NOMO-1 treated with dmso at 0.1 percent for 144 hours (cell line): Measurements from ENCODE around the gene NEURL3.
"Not testable (repeated sequence)": the region's sequence is repeated elsewhere in the genome, so short reads cannot be mapped to it uniquely, and the experiment has no call there.

Experiments
- DNase-seq: peaks from one replicate; lab custom pipeline; 2025; ENCODE audit not compliant: unreplicated experiment; lab: John Stamatoyannopoulos, UW

The NEURL3 gene

DNA sequence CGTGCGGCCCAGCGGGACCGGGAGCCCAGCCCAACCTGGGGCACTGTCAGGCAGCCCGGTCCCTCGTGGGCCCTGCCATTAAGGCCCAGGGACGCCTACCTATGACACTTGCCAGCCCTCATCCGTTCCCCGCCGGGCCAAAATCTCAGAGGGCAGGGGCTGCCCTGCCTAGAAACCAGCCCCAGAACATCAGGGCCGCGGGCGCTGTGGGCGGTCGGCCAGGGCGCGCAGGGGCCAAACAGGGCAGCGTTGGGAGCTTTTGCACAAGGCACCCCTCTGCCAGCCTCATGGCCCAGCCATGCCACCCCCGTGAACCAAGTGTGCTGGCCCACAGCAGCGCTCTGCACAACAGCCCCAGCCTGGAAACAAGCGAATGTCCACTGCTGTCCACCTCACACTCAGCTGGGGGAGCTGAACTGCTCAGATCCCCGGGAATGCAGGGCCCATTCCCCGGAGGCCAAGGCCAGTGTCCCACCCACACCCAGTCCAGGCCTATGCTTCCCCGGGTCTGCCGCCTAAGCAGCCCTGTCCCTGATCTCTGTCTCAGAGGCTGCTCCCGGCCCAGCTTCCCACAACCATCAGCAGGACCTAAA lies 3.5 kb upstream of the NEURL3 start:
- no peak for DNase-seq

DNA sequence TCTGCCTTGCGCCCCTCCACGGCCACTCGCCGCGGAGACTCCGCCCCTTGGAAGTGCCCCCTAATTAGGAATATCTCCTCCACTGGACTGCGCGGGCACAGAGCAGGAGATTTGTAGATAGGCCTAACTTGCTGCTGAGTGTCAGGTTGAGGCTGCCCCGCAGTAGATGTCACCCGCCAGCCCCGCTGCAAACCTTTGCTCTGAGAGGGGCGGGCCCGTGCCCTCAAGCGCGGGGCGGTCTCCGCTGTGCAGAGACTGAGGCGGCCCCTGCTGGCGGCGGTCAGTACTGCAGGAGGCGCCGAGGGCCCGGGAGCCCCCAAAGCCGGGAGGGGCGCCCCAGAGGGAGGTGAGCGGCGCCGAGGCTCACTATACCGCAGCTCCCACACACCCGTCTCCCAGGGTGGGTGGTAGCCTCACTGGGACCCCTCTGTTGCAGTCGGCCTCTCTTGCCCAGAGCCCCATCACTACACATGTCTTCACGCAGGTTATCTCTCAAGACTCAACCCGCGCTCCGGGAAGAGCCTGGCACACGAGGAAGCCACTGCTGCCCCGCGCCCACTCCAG lies 2.9 kb upstream of the NEURL3 start:
- DNase-seq, result peak; percentile 54

DNA sequence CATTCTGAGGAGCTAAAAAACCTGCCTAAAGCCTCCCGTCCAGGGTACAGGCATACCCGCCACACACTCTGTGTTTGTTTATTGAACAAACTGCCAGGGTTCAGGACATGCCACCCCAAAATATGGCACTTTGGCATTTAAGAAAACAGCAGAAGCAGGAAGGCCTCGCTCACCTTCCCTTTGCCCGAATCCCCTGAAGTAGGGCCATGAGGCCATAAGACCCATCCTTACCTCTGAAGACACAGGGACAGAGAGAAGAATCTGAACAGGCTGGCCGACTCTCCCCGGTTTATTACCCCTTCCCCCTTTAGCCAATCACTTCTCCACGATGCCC lies 1.7 kb upstream of the NEURL3 start:
- no peak for DNase-seq

DNA sequence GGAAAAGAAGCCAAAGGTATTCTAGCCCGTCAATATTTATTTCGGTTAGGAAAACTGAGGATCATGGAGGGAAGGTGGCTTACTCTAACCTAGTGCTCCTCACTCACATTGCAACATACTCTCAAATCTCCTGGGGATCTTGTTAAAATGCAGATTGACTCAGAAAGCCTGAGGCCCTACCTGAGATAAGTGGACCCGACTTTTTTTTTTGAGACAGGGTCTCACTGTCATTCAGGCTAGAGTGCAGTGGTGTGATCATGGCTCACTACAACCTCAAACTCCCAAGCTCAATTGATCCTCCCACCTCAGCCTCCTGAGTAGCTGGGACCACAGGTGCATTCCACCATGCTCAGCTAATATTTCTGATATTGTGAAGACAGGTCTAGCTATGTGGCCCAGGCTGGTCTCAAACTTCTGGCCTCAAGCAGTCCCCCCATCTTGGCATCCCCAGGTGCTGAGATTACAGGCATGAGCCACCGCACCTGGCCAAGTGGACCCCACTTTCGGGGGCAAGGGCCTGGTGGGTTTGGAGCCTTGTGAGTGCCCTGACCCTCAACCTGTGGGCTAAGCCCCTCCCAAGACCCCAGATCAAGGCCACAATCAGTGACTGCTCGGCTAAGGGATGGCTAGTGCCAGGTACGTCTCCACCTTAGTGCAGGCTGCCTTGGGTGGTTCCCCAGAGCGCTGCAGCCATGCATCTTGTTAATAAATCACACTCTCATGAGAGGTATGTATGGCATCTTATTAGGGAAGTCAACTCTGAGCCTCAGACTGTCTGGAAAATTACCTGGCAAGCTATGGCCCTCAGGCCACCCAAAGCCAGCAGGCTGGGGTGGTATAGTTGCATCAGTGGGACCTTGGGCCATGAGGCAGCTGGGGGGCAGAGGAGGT lies 1.1 kb upstream of the NEURL3 start:
- no peak for DNase-seq

DNA sequence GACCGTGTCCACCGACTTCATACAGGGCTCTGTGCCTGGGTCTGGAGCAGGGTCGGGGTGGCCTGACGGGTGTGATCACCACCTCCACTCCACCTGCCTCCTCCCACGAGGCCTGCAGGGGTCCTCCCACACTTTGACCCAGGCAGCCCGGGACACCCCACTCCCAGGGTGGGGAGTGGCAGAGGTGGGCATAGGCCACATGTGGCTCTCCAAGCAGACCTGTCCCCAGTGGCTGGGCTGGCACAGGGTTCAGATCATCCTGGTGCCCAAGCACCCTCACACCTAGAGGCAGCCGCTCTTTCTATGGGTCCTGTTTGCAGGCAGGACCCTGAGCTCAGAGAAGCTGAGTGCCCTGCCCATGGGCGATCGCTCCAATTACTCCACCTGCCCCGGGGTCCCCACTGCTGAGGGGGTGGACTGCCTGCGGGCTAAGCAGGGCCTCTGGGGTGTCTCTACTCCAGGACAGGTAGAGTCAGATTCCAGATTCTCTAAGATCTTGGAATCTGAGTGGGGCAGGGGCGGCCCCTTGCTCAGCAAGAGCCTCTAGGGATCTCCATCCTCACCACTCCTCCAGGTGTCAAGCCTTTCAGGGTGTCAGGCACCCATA lies 1.4 kb downstream of the NEURL3 start:
- no peak for DNase-seq

DNA sequence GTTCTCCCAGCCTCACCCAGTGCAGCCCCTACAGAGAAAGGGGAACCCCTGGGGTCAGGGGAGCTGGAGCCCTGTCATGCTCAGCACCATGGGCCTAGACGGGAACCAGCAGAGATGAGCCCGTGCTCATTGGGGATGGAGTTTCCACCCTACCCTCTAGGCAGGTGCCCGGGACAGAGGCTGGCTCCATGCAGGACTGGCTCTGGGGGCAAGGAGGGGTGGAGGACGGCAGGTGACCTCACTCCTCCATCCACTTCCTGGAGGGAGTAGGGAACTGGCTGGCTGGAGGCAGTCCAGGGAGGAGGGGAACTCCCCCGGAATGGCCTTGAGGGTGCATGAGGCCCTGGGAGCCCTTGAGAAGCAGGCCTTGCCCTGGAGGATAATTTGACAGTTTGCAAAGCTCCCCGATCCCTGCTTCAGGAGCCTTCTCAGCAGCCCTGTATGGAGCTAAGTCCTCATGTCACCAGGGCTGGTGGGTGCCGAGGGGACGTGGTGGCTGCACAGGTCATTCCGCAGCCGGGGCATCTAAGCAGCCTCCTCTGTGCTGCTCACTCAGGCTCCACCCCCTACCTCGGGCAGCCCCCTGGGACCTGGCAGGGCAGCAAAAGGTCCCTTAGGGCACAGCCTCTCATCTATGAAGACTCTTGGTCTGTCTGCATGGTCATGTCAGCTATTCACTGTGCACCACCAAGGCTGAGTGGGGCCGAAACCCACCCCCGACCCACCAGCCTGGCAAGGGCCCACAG lies 2.1 kb downstream of the NEURL3 start:
- no peak for DNase-seq

DNA sequence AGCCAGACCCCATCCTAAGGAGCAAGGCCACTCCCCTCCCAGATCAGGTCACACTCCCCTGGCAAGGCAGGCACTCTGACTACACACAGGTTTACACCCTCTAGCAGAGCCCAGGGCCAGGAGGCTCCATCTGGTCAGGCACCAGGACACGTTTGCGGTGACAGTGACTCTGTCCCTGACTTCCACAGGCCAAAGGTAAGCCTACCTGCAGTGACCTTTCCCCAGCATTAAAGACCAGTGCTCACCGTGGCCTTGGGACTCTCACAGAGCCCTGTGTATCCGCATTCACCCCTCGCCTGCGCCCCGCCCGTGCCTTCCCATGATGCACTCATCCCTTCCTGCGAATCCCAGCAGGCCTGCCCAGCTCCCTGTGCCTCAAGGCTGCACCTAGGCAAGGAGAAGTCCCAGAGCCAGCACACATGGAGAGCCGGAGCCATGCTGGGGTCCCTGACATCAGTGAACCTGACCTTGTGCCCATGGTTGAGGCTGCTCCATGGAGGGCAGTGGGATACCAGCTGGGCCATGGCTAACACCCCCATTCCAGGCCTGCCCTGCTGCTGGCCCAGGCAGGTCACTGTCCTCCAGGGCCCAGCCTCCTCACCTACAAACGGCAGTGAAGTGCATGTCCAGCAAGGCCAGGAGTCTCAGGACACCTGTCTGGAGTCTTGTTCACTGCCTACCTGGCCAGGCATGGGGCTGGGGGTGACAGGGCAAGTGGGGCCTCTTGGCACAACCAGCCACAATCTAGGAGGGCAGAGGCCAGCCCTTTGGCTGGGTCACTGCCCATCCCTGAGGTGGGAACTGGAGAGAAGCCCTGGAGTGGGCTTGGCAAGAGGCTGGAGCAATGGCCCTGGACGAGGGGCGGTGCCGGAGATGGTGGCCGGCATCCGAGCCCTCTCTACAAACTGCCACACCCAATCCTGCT lies 3.0 kb downstream of the NEURL3 start:
- no peak for DNase-seq

DNA sequence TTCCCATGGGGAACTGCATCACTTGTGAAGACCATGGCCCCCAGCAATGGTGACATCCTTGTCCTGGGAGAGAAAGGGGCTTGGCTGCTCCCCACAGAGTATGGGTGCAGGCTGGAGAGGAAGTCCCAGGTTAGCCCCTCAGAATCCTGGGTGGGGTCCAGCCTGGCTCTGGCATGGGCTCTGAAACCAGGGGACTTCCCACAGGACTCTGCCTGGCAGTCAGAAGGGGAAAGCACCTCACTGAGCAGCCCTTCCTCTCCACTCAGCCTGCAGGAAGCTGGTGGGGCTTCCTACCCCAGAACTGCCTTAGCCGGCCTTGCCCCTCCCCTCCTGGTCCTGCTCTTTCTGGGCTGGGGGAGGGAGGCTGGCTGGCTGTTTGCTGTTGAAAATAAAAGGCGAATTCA lies 3.7 kb downstream of the NEURL3 start:
- DNase-seq, result no peak

DNA sequence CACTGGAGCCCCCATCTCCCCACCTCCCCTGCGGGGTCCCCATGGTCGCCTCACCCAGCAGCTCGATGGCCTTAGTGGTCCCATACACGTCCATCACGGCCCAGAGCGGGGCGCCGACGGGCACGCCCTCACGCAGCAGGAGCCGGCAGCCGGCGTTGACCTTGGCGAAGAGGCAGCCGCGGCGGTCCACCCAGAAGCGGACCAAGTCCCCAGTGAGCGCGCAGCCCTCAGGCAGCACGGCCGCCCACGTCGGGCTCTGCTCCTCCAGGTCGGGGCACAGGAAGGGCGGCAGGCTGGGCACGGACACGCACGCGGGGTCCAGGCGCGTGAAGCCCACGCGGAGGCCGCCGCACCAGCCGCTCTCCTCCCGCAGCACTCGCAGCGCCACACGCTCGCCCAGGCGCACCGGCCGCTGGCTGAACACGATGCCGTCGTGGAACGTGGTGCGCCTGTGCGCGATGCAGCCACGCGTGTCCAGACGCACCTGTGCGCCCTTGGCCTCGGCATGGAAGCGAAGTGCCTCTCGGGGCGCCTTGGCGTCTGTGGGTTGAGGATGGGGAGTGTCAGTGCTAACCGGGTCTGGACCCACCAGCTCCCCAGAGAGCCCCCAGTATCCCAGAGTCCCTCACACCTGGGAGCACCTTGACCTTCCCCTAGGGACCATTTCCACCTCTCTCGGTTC lies 4.6 kb downstream of the NEURL3 start:
- no peak for DNase-seq

DNA sequence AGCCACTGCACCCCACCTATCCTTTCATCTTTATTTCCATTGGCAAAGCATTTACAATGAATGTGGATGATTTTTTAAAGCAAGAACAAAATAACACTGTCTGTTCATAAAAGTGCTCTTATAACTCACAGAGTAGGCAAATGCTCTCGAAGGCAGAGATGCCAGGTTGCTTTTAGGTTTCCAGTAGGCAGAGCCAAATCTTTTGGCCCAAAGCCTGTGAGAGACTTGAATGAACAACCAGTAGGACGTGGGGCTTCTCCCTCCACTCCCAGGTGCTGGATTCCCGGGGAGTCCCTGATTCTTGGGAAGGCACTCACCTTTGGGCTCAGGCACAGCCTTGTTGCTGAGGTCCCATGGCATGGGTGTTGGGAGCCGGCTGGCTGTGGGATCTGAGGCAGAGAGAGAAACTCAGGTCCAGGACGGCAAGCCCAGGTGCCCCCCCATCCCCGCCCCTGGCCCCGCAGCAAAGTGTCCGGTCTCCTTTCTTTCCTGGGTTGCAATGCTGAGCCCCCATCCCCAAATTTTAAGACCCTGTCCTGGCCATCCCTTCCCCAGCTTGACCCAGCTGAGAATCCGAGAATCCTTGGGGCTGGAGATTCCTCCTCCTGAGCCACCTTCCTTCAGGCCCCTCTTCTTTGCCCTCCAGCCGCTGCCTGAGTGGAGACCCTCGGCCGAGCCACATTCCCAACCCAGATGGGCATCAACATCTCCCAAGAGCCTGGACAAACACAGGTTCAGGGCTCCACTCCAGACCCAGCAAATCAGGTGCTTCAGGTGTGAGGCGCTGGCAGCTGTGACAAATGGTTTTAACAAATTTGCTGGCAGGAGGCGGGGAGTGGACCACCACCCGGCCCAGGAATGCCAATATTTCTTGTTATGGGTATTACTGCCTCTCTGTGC lies 5.8 kb downstream of the NEURL3 start:
- DNase-seq, result no peak

DNA sequence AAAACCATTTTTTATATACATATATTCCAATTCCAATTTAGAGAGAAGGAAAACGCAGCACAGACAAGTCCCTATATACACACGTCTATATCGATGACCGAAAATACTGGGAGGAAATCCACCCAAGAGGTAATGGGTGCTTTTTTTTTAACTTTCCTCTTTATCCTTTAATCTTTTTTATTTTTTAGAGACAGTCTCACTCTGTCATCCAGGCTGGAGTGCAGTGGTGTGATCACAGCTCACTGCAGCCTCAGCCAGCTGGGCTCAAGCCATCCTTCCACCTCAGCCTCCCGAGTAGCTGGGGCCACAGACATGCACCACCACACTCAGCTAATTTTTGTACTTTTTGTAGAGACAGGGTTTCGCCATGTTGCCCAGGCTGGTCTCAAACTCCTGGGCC lies 6.5 kb downstream of the NEURL3 start:
- not testable (repeated sequence) for DNase-seq

DNA sequence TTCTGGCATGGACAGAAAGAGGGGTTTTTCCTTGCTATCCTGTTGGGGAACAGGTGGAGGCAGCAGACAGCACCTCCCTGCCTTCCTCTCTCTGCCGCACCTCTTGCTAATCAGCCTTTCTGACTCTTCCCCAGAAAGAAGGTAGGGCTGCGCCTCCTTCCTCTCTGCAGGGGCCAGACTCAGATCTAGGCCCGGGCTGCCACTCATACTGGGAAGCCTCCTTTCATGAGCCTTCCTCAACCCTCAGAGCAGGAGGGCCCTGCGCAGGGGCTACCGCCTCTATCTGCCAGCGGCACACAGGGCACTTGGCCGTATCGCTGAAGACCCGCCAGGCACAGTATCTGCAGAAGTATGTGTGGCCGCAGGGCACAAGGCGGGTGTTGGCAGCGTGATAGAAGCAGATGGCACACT lies 7.1 kb downstream of the NEURL3 start:
- DNase-seq, result no peak

DNA sequence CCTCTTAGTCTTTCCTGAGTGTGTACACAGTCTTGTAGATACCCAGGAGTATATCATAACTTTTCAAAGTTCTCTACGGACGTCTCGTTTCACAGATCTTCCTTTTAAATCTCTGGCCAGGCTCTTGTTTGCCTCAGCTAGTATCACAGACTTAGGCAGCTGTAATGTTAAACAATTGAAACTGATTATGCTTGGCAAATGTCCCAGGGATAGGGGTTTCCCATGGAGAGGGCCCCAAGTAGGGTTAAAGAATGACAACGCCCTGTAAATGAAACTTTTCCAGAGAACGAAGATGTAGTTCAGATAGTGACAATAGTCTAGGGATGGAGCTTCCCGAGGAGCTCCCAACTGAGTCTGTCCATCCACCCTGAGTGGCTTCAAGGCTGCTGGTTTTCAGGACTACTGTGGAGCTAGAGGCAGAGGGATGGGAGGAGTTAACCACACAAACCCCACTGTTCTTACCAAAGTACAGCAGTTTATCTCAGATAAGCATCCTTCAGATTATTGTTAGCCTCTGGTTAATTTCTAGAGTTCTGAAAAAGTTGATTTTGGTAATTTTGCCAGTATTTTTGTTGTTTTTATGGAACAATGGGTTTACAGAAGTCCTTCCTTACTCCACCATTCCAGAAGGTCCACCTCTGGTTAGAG lies 9.1 kb downstream of the NEURL3 start:
- DNase-seq, result no peak

DNA sequence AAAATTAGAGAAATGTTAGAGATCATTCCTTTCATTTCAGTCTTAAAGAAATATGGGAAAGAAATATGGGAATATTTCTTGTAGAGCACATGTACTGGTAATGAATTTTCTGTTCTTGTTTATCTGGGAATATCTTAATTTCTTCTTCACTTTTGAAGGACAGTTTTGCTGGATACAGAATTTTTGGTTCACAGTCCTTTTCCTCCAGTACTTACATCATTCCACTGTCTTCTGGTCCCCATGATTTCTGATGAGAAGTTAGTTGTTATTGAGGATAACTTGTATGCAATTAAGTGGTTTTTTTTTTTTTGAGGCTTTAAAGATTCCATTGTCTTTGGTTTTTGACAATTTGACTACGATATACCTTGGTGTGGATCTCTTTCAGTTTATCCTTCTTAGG lies 11.0 kb downstream of the NEURL3 start:
- no peak for DNase-seq

DNA sequence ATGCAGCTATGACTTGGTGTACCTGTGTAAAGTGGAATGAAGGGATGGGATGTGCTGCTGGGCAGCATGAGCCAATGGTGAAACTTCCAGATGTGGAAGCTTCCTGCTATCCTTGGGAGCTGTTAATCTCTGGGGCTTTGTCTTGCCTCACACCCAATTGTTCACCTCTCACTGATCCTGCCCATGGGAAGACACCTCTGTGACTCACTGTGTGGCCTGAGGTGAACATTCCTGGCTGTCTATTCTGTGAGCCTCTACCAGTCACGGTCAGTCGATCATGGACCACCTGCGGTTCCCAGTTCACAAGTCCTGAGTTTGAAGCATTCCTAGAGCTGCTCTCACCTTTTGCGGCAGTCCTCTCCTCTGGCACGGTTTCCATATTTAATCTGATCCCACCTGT lies 12.1 kb downstream of the NEURL3 start:
- no peak for DNase-seq

DNA sequence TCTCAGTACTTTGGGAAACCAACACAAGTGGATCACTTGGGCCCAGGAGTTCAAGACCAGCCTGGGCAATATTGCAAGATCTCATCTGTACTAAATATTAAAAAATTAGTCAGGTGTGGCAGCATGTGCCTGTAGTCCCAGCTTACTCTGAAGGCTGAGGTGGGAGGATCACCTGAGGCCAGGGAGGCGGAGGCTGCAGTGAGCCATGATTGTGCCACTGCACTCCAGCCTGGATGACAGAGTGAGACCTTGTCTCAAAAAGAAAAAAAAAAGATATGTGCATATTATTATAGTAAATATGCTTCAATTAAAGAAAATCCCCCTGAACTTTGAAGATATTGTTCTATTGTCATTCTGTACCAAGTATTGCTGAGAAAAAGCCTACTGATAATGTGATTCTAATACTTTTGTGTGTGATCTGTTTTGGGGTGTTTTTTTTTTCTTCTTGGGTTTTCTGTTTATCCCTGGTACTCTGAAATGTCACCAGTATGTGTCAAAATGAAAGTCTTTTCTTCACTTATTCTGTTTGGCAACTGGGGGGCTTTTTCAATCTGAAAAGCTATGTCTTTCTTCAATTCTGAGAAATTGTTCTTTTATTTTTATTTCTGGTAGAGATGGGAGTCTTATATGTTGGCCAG lies 13.2 kb downstream of the NEURL3 start:
- no peak for DNase-seq

DNA sequence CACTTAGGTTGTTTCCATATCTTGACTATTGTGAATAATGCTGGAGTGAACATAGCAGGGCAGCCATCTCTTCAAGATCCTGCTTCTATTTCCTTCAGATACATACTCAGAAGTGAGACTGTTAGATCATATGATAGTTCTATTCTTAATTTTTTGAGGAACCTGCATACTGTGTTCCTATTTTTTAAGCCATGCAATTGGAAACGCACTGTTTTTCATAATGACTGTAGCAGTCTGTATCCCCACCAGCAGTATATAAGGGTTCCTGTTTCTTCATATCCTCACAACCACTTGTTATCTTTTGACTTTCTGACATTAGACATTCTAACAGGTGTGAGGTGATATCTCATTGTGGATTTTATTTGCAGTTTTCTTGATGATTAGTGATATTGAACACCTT lies 15.5 kb downstream of the NEURL3 start:
- DNase-seq, result peak; percentile 55

DNA sequence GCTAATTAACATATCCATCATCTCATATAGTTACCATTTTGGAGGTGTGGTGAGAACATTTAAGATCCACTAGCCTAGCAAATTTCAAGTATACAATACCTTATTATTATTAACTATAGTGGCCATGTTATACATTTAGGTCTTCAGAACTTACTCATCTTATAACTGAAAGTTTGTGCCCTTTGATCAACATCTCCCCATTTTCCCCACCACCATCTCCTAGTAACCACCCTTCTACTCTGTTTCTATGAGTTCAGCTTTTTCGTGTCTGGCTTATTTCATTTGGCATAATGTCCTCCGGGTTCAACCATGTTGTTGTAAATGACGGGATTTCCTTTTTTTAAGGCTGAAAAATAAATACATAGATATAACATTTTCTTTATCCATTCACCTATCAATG lies 15.9 kb downstream of the NEURL3 start:
- no peak for DNase-seq
